GM12878 (cell line): ENCODE data around the gene INTU. TPM values are rescaled to one million over a fixed set of nuclear protein-coding genes. Genes with fewer than 3 reads are reported as not detected.

Experiments
- BCL11A ChIP-seq: IDR thresholded peaks from 2 replicates; pipeline ENCODE4 v1.6.1; 2011; ENCODE audit warnings: low read depth, low read length
- CHD2 ChIP-seq: IDR thresholded peaks from 2 replicates; pipeline ENCODE4 v1.6.1; 2011; ENCODE audit warnings: low read depth, low read length, improper control_type of control experiment, borderline replicate concordance
- FOXK2 ChIP-seq: fragments of 450-650 bp; IDR thresholded peaks from 2 replicates; pipeline ENCODE4 v1.6.1; 2017; ENCODE audit warnings: mild to moderate bottlenecking, moderate library complexity
- IKZF1 ChIP-seq: fragments of 450-650 bp; conservative IDR thresholded peaks from 2 replicates; pipeline ENCODE4 v1.6.1; 2017; ENCODE audit warnings: antibody characterized with exemption, mild to moderate bottlenecking
- IRF5 ChIP-seq: fragments of 450-650 bp; IDR thresholded peaks from 2 replicates; pipeline ENCODE4 v1.6.1; 2017; ENCODE audit warnings: borderline replicate concordance
- JUND ChIP-seq: IDR thresholded peaks from 2 replicates; pipeline ENCODE4 v1.6.1; 2012; ENCODE audit warnings: low read depth, mild to moderate bottlenecking, low read length, improper control_type of control experiment, moderate library complexity
- KDM1A ChIP-seq: fragments of 200-600 bp; sonication (generic); IDR thresholded peaks from 2 replicates; pipeline ENCODE4 v1.6.1; 2016; ENCODE audit warnings: borderline replicate concordance
- MYC ChIP-seq: IDR thresholded peaks from 2 replicates; pipeline ENCODE4 v1.6.1; 2011; ENCODE audit warnings: mild to moderate bottlenecking, low read length, moderate library complexity, inconsistent platforms; ENCODE audit not compliant: insufficient read depth, insufficient replicate concordance, insufficient read length, severe bottlenecking
- NFIC ChIP-seq: IDR thresholded peaks from 2 replicates; pipeline ENCODE4 v1.6.1; 2012; ENCODE audit warnings: low read depth, mild to moderate bottlenecking, inconsistent platforms, low read length, moderate library complexity
- NFYB ChIP-seq: IDR thresholded peaks from 2 replicates; pipeline ENCODE4 v1.6.1; 2011; ENCODE audit warnings: low read depth, mild to moderate bottlenecking, low read length, improper control_type of control experiment, moderate library complexity; ENCODE audit not compliant: insufficient read depth
- PAX5 ChIP-seq: IDR thresholded peaks from 2 replicates; pipeline ENCODE4 v1.6.1; 2011; ENCODE audit warnings: low read depth, low read length, borderline replicate concordance
- POU2F2 ChIP-seq: IDR thresholded peaks from 3 replicates; pipeline ENCODE4 v1.6.1; 2011; ENCODE audit warnings: low read depth, mild to moderate bottlenecking, low read length, borderline replicate concordance
- RCOR1 ChIP-seq: conservative IDR thresholded peaks from 2 replicates; pipeline ENCODE4 v1.6.1; 2012; ENCODE audit warnings: low read depth, low read length, improper control_type of control experiment
- RUNX3 ChIP-seq: IDR thresholded peaks from 2 replicates; pipeline ENCODE4 v1.6.1; 2012; ENCODE audit warnings: low read length, inconsistent platforms
- SMAD5 ChIP-seq: IDR thresholded peaks from 2 replicates; pipeline ENCODE4 v1.6.1; 2016; ENCODE audit warnings: antibody characterized with exemption, low read depth
- SPI1 ChIP-seq: IDR thresholded peaks from 2 replicates; pipeline ENCODE4 v1.6.1; 2011; ENCODE audit warnings: low read depth, mild to moderate bottlenecking, low read length, moderate library complexity, borderline replicate concordance; ENCODE audit not compliant: insufficient read depth
- TCF7 ChIP-seq: IDR thresholded peaks from 2 replicates; pipeline ENCODE4 v1.6.1; 2014; ENCODE audit warnings: antibody characterized with exemption, borderline replicate concordance
- YBX1 ChIP-seq: fragments of 450-650 bp; IDR thresholded peaks from 2 replicates; pipeline ENCODE4 v1.6.1; 2016; ENCODE audit warnings: antibody characterized with exemption
- ZBED1 ChIP-seq: IDR thresholded peaks from 2 replicates; pipeline ENCODE4 v1.6.1; 2016; ENCODE audit warnings: borderline replicate concordance
- ZBTB33 ChIP-seq: fragments of 450-650 bp; IDR thresholded peaks from 2 replicates; pipeline ENCODE4 v1.6.1; 2017; ENCODE audit warnings: mild to moderate bottlenecking
- polyA plus RNA-seq, 11 experiments: library from polyadenylated mRNA; depleted of rRNA in 4 of 11; unstranded in 6 of 11; stranded (reverse) in 5 of 11; fragments of >200 nt; fragmentation: Nextera tagmentation in 4 of 11; fragmentation: Illumina TruSeq in 1 of 11; extraction: Ambion mirVana in 4 of 11; extraction: Trizol in 1 of 11; gene quantifications; 1 replicate in 1 of 11; 2 replicates in 10 of 11; pipeline versions ENCODE4 v1.2.1 to v1.2.3, GENCODE V29; 2011 to 2016; ENCODE audit warnings: inconsistent platforms in 2 of 11, missing spikeins in 2 of 11, low read depth in 1 of 11
- total RNA-seq, 4 experiments: library from RNA; depleted of rRNA in 3 of 4; stranded (reverse); fragments of >200 nt in 3 of 4; fragmentation: Illumina TruSeq in 1 of 4; extraction: Trizol in 1 of 4; gene quantifications; 2 replicates each; pipeline versions ENCODE4 v1.2.1 to v1.2.3, GENCODE V29; 2013 to 2021
- TF ChIP-seq, protein P1 (sequence below): IDR thresholded peaks from 2 replicates; pipeline ENCODE4 v1.6.1; 2012; ENCODE audit warnings: improper control_type of control experiment, low read depth, low read length; ENCODE audit not compliant: insufficient replicate concordance

Gene INTU
- total and polyA plus RNA-seq, 10 of the 15 experiments (the other 5 are each of a cell fraction or from before 2014, with no cell fraction given): under 0.01 to 0.15 (median 0.01) TPM; not detected in 4

DNA sequence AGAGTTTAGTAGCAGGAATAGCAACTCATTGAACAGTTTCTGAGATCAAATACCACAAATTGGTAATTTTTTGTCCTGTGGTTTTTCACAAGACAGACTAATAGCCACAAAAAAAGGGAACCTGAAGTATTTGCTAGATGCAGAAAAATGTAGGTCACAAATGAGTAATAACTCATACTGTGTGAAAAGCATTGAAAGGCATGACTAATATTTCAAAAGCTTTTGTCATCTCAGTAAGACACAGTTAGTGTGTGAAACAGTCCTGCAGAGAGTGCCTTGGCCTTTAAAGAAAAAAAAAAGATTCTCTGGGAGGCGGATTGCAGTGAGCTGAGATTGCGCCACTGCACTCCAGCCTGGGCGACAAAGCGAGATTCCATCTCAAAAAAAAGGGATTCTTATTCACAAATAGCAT lies 66.0 kb downstream of the INTU start (continued):
- TF ChIP-seq, protein P1, sequence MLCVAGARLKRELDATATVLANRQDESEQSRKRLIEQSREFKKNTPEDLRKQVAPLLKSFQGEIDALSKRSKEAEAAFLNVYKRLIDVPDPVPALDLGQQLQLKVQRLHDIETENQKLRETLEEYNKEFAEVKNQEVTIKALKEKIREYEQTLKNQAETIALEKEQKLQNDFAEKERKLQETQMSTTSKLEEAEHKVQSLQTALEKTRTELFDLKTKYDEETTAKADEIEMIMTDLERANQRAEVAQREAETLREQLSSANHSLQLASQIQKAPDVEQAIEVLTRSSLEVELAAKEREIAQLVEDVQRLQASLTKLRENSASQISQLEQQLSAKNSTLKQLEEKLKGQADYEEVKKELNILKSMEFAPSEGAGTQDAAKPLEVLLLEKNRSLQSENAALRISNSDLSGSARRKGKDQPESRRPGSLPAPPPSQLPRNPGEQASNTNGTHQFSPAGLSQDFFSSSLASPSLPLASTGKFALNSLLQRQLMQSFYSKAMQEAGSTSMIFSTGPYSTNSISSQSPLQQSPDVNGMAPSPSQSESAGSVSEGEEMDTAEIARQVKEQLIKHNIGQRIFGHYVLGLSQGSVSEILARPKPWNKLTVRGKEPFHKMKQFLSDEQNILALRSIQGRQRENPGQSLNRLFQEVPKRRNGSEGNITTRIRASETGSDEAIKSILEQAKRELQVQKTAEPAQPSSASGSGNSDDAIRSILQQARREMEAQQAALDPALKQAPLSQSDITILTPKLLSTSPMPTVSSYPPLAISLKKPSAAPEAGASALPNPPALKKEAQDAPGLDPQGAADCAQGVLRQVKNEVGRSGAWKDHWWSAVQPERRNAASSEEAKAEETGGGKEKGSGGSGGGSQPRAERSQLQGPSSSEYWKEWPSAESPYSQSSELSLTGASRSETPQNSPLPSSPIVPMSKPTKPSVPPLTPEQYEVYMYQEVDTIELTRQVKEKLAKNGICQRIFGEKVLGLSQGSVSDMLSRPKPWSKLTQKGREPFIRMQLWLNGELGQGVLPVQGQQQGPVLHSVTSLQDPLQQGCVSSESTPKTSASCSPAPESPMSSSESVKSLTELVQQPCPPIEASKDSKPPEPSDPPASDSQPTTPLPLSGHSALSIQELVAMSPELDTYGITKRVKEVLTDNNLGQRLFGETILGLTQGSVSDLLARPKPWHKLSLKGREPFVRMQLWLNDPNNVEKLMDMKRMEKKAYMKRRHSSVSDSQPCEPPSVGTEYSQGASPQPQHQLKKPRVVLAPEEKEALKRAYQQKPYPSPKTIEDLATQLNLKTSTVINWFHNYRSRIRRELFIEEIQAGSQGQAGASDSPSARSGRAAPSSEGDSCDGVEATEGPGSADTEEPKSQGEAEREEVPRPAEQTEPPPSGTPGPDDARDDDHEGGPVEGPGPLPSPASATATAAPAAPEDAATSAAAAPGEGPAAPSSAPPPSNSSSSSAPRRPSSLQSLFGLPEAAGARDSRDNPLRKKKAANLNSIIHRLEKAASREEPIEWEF: peak; percentile 100
- TF ChIP-seq SPI1 (peak; percentile 66; the same call in 1 of the 2 replicates), RCOR1 (peak; percentile 87; the same call in 1 of the 2 replicates), CHD2 (peak; percentile 54; the same call in 1 of the 2 replicates), NFIC (peak; percentile 97), MYC (no peak), PAX5 (peak; percentile 29; the same call in 1 of the 2 replicates), FOXK2 (no peak), ZBED1 (0 out of 2 replicates have a peak, but pooled peaks have one; percentile 53), TCF7 (peak; percentile 83), JUND (peak; percentile 43), IKZF1 (peak; percentile 72), KDM1A (no peak), BCL11A (peak; percentile 96), RUNX3 (peak; percentile 100), NFYB (no peak), YBX1 (no peak), SMAD5 (no peak), POU2F2 (peak; percentile 34; the same call in 1 of the 3 replicates), IRF5 (no peak), ZBTB33 (0 out of 2 replicates have a peak, but pooled peaks have one; percentile 5)
